22Rv1 (cell line): ENCODE results near the gene ETV4.

Experiments
- ZFX ChIP-seq: fragments of 450-650 bp; IDR thresholded peaks from 2 replicates; pipeline ENCODE4 v1.6.1; 2017; ENCODE audit warnings: antibody characterized with exemption, borderline replicate concordance
- TF ChIP-seq, protein P1 (sequence below): fragments of 450-650 bp; IDR thresholded peaks from 2 replicates; pipeline ENCODE4 v1.5.1; 2017; ENCODE audit warnings: mild to moderate bottlenecking

DNA sequence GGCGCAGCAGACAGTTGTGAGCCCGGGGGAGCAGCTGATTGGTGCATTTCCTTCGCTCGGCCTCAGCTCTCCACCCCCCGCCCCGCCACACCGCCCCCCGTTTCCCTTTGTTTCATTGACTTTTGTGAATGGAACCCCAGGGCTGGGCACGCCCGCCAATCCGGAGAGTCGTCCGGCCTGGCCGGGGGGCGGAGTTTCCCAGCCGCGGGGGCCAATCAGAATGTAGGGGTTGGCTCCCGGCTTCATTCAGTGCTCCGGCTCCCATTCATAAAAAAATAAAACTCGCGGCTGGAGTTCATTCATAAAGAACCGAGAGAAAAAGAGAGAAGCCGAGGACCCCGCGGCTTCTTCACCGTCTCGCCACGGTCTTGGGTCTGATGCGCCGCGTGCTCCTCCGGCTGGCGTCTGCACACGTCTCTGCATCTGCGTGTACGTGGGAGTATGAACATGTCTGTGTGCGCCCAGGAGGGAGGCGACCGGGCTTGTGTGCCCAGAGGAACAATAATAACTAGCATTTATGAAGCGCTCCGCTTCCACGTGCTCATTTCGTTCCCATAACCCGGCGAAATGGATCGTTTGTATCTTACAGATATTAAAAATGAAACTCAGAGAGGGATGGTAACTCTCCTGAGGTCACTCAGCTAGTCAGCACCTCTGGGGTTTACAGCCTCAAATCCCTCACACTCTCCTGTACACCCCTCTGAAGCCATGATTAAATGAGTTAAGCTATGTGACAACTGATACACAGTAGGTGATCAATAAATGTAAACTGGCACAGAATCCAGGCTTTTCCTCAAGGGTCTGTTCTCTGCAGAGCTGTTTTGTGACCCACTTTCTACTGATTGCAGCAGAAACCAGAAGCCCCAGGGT is at the start of gene ETV4:
- TF ChIP-seq, protein P1, sequence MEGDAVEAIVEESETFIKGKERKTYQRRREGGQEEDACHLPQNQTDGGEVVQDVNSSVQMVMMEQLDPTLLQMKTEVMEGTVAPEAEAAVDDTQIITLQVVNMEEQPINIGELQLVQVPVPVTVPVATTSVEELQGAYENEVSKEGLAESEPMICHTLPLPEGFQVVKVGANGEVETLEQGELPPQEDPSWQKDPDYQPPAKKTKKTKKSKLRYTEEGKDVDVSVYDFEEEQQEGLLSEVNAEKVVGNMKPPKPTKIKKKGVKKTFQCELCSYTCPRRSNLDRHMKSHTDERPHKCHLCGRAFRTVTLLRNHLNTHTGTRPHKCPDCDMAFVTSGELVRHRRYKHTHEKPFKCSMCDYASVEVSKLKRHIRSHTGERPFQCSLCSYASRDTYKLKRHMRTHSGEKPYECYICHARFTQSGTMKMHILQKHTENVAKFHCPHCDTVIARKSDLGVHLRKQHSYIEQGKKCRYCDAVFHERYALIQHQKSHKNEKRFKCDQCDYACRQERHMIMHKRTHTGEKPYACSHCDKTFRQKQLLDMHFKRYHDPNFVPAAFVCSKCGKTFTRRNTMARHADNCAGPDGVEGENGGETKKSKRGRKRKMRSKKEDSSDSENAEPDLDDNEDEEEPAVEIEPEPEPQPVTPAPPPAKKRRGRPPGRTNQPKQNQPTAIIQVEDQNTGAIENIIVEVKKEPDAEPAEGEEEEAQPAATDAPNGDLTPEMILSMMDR, result no peak
- no peak for TF ChIP-seq ZFX
